Measurements from ENCODE around the gene ZNF205. TPM values are rescaled to one million over a fixed set of nuclear protein-coding genes. Genes with fewer than 3 reads are reported as not detected.
"Not testable (repeated sequence)": the region's sequence is repeated elsewhere in the genome, so short reads cannot be mapped to it uniquely, and the experiment has no call there.

Gene ZNF205
- total and polyA plus RNA-seq, 7 donors, result 1.8 to 5.4 (median 1.9) TPM

GRCh38 chr16:3138342-3138741 lies 26.0 kb downstream of the ZNF205 start:
- DNase-seq (no peak), ATAC-seq (no peak)
- no peak for TF ChIP-seq CTCF (IDR thresholded peaks at IDR 0.05)
- Histone ChIP-seq H3K4me1 (peaks cover 23% of the 10 kb centered on the region), H3K27me3 (ENCODE audit: insufficient read depth in 3 of 3, low read length in 2 of 3) (no peaks in the 10 kb centered on the region), H3K9me3 (no peaks in the 10 kb centered on the region), H3K4me3 (no peak overlapping the region), H3K36me3 (ENCODE audit: insufficient read depth in 1 of 2, low read depth in 1 of 2) (peaks cover 0 to 39% of the 10 kb centered on the region in 2 donors), H3K27ac (no peak overlapping the region)
- 84 to 87% (median 87%) methylated on average over 21 of the region's 21 CpGs for WGBS, 3 donors
- intact Hi-C loops (cut with DNase I), result no loop called here

- H3K27ac ChIP-seq, result peak overlapping the region; percentile 23
- no peaks in the 10 kb centered on the region for H3K27me3 ChIP-seq (ENCODE audit: insufficient read depth in 3 of 3, low read length in 2 of 3)
- H3K4me1 ChIP-seq, result peaks cover 19% of the 10 kb centered on the region
- 68 to 80% (median 73%) methylated on average over 14 of the region's 14 CpGs for WGBS, 3 donors
- peaks cover 0 to 39% of the 10 kb centered on the region in 2 donors for H3K36me3 ChIP-seq (ENCODE audit: insufficient read depth in 1 of 2, low read depth in 1 of 2)
- no peaks in the 10 kb centered on the region for H3K9me3 ChIP-seq
- intact Hi-C loops (cut with DNase I), result no loop called here
- no peak for DNase-seq
- no peak for TF ChIP-seq CTCF (IDR thresholded peaks at IDR 0.05)
- no peak overlapping the region for H3K4me3 ChIP-seq
- no peak for ATAC-seq
Observed at GRCh38 chr16:3138823-3139426, 26.5 kb downstream of the ZNF205 start.

DNA sequence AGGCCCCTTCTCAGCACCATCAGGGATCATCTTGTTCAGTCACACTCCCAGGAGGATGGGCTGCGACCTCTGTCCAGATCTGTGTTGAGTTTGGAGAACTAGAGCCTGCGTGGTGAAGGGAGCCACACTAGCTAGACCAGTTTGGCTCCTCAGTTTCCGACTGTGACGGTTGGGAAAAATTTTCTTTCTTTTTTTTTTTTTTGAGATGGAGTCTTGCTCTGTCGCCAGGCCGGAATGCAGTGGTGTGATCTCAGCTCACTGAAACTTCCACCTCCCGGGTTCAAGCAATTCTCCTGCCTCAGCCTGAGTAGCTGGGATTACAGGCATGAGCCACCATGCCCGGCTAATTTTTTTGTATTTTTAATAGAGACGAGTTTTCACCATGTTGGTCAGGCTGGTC lies 27.2 kb downstream of the ZNF205 start:
- not testable (repeated sequence) for DNase-seq
- H3K36me3 ChIP-seq (ENCODE audit: insufficient read depth in 1 of 2, low read depth in 1 of 2), result peaks cover 0 to 39% of the 10 kb centered on the region in 2 donors

GRCh38 chr16:3140603-3141427 lies 28.4 kb downstream of the ZNF205 start:
- ATAC-seq (no peak), DNase-seq (no peak)
- H3K4me3 ChIP-seq, result peak overlapping the region; percentile 61
- intact Hi-C loops (cut with DNase I), result no loop called here
- peaks cover 32% of the 10 kb centered on the region for H3K4me1 ChIP-seq
- WGBS, 3 donors, result 90 to 91% (median 91%) methylated on average over 69 of the region's 69 CpGs
- H3K9me3 ChIP-seq, result no peaks in the 10 kb centered on the region
- peak overlapping the region; percentile 96 for H3K27ac ChIP-seq
- TF ChIP-seq CTCF (IDR thresholded peaks at IDR 0.05), result no peak
- peaks cover 0 to 39% of the 10 kb centered on the region in 2 donors for H3K36me3 ChIP-seq (ENCODE audit: insufficient read depth in 1 of 2, low read depth in 1 of 2)
- H3K27me3 ChIP-seq (ENCODE audit: insufficient read depth in 3 of 3, low read length in 2 of 3), result no peaks in the 10 kb centered on the region

More for the DNA sequence above, 27.2 kb downstream of the ZNF205 start:
- H3K4me3 ChIP-seq; H3K27me3 ChIP-seq (ENCODE audit: insufficient read depth in 3 of 3, low read length in 2 of 3); intact Hi-C loops (cut with DNase I); ATAC-seq; H3K9me3 ChIP-seq: not testable (repeated sequence)
- Histone ChIP-seq H3K27ac (peak overlapping the region; percentile 23), H3K4me1 (peaks cover 24% of the 10 kb centered on the region)
- 77 to 84% (median 78%) methylated on average over 9 of the region's 9 CpGs for WGBS, 3 donors

- H3K36me3 ChIP-seq (ENCODE audit: insufficient read depth in 1 of 2, low read depth in 1 of 2), result peaks cover 0 to 39% of the 10 kb centered on the region in 2 donors
- no peak for TF ChIP-seq CTCF (IDR thresholded peaks at IDR 0.05)
- intact Hi-C loops (cut with DNase I), result no loop called here
- WGBS, 3 donors, result 88 to 92% (median 90%) methylated on average over 23 of the region's 23 CpGs
- ATAC-seq, result no peak
- no peaks in the 10 kb centered on the region for H3K27me3 ChIP-seq (ENCODE audit: insufficient read depth in 3 of 3, low read length in 2 of 3)
- no peaks in the 10 kb centered on the region for H3K9me3 ChIP-seq
- DNase-seq, result peak in 1 of 2 donors; percentile 22
- H3K4me3 ChIP-seq, result peak overlapping the region; percentile 61
- peak overlapping the region; percentile 96 for H3K27ac ChIP-seq
- peaks cover 31% of the 10 kb centered on the region for H3K4me1 ChIP-seq
Observed at GRCh38 chr16:3141781-3142311, 29.5 kb downstream of the ZNF205 start.

Measured in psoas muscle (tissue), 8 donors.